ENCODE results near the gene STK32A.

The STK32A gene

DNA sequence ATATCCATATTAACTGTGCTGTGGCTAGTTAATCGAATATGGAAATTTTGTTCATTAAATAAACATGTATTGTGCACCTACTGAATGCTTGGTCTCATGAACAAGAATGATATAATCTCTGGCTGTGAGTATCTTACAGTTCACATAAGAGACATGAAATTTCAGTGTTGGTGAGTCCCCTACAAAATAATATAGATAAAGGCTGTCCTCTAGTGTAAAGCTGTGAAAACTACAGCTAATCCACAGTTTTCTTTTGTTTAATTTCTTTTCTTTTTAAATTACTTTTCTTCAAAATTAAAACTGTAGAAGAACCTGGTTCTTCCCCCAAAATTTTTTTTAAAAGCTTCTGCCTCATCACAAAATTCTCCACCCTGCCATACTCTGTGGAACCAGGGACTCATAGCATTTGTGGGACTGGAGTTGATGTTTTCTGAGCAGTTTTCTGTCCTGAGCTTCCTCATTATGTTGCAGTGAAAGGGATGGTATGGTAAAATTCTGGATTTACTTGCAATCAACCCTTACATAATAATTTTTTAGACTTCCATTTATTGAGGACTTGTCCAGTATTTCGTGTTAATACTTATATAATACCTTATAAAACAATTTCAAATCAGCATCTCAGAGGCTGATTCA, 135.0 kb downstream of the STK32A start:
- Histone ChIP-seq H3K4me3 (ENCODE audit: low read length, poor library complexity, severe bottlenecking) (no peak overlapping the region), H3K79me2 (ENCODE audit: insufficient read depth, low read length) (no peaks in the 10 kb centered on the region), H4K20me1 (ENCODE audit: insufficient read depth, low read length, poor library complexity, severe bottlenecking) (no peaks in the 10 kb centered on the region), H3K4me2 (ENCODE audit: low read depth, low read length, poor library complexity, severe bottlenecking) (no peak overlapping the region), H3K36me3 (ENCODE audit: insufficient read depth, low read length) (no peaks in the 10 kb centered on the region), H3K4me1 (ENCODE audit: insufficient read depth, low read length, poor library complexity, severe bottlenecking) (no peaks in the 10 kb centered on the region), H3K9me2 (replicated peaks; ENCODE audit: low read depth, low read length) (no peaks in the 10 kb centered on the region), H3K27me3 (ENCODE audit: insufficient read depth, low read length, poor library complexity, severe bottlenecking) (no peaks in the 10 kb centered on the region), H3K9ac (ENCODE audit: low read depth, low read length, poor library complexity, severe bottlenecking) (no peak overlapping the region), H3K9me3 (ENCODE audit: insufficient read depth, low read depth, low read length) (no peaks in the 10 kb centered on the region), H3F3A (ENCODE audit: low read depth) (no peaks in the 10 kb centered on the region), H2AFZ (ENCODE audit: low read length) (0 out of 2 replicates have a peak overlapping the region, but pooled peaks have one; percentile 52)
- no peak for TF ChIP-seq EZH2phosphoT487 (IDR thresholded peaks at IDR 0.05; ENCODE audit: borderline replicate concordance)
- TF ChIP-seq, protein P1, sequence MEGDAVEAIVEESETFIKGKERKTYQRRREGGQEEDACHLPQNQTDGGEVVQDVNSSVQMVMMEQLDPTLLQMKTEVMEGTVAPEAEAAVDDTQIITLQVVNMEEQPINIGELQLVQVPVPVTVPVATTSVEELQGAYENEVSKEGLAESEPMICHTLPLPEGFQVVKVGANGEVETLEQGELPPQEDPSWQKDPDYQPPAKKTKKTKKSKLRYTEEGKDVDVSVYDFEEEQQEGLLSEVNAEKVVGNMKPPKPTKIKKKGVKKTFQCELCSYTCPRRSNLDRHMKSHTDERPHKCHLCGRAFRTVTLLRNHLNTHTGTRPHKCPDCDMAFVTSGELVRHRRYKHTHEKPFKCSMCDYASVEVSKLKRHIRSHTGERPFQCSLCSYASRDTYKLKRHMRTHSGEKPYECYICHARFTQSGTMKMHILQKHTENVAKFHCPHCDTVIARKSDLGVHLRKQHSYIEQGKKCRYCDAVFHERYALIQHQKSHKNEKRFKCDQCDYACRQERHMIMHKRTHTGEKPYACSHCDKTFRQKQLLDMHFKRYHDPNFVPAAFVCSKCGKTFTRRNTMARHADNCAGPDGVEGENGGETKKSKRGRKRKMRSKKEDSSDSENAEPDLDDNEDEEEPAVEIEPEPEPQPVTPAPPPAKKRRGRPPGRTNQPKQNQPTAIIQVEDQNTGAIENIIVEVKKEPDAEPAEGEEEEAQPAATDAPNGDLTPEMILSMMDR (conservative IDR thresholded peaks at IDR 0.05; ENCODE audit: low read length): peak; percentile 56

DNA sequence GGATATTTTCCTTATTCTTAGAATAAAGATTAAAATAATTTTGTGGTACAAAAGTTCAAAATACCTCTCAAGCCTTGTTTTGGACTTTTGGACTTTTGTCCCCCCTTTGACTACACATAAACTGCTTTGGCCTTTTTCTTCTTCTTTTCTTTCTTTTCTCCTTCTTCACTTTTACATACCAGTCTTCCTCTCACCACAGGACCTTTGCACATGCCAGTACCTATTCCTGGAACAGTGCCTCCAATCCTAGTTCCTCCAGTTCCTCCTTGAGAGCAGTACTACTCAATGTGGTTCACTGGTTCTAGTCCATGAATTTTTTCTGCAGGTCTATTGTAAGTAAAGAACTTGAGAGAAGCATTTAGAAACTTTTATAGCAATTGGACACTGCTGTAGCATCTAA, 136.5 kb downstream of the STK32A start:
- Histone ChIP-seq H3K4me1 (ENCODE audit: insufficient read depth, low read length, poor library complexity, severe bottlenecking) (no peaks in the 10 kb centered on the region), H3K27me3 (ENCODE audit: insufficient read depth, low read length, poor library complexity, severe bottlenecking) (no peaks in the 10 kb centered on the region), H3K9ac (ENCODE audit: low read depth, low read length, poor library complexity, severe bottlenecking) (no peak overlapping the region), H3K9me2 (replicated peaks; ENCODE audit: low read depth, low read length) (no peaks in the 10 kb centered on the region), H3F3A (ENCODE audit: low read depth) (no peaks in the 10 kb centered on the region), H4K20me1 (ENCODE audit: insufficient read depth, low read length, poor library complexity, severe bottlenecking) (no peaks in the 10 kb centered on the region), H3K4me2 (ENCODE audit: low read depth, low read length, poor library complexity, severe bottlenecking) (no peak overlapping the region), H3K79me2 (ENCODE audit: insufficient read depth, low read length) (no peaks in the 10 kb centered on the region), H3K4me3 (ENCODE audit: low read length, poor library complexity, severe bottlenecking) (no peak overlapping the region), H3K9me3 (ENCODE audit: insufficient read depth, low read depth, low read length) (no peaks in the 10 kb centered on the region), H3K36me3 (ENCODE audit: insufficient read depth, low read length) (no peaks in the 10 kb centered on the region), H2AFZ (ENCODE audit: low read length) (no peak overlapping the region)
- TF ChIP-seq, protein P1 (conservative IDR thresholded peaks at IDR 0.05; ENCODE audit: low read length): no peak
- TF ChIP-seq EZH2phosphoT487 (IDR thresholded peaks at IDR 0.05; ENCODE audit: borderline replicate concordance): no peak

DNA sequence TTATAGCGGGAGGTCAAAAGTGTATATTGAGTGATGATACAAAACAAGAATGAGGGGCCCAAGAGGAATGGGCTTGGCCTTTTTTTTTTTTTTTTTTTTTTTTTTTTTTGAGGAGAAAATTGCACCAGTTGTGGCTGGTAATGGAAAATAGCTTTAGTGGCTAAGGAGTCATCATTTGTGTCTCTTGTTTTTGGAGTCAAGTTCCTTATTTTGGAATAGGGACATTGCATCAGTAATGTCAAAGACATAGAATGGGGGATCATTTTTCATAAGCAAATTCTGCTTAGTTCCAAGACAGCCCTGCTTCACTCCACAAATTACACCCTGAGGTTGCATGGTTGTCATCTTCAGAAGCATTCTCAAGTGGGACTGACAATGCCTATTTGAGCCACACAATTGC, 137.4 kb downstream of the STK32A start:
- H4K20me1 ChIP-seq (ENCODE audit: insufficient read depth, low read length, poor library complexity, severe bottlenecking): no peaks in the 10 kb centered on the region
- TF ChIP-seq, protein P1 (conservative IDR thresholded peaks at IDR 0.05; ENCODE audit: low read length): no peak
- TF ChIP-seq EZH2phosphoT487 (IDR thresholded peaks at IDR 0.05; ENCODE audit: borderline replicate concordance): no peak
- no peak overlapping the region for H3K4me3 ChIP-seq (ENCODE audit: low read length, poor library complexity, severe bottlenecking)
- H3K79me2 ChIP-seq (ENCODE audit: insufficient read depth, low read length): no peaks in the 10 kb centered on the region
- no peaks in the 10 kb centered on the region for H3K9me3 ChIP-seq (ENCODE audit: insufficient read depth, low read depth, low read length)
- no peak overlapping the region for H2AFZ ChIP-seq (ENCODE audit: low read length)
- no peaks in the 10 kb centered on the region for H3K27me3 ChIP-seq (ENCODE audit: insufficient read depth, low read length, poor library complexity, severe bottlenecking)
- no peaks in the 10 kb centered on the region for H3K36me3 ChIP-seq (ENCODE audit: insufficient read depth, low read length)
- no peak overlapping the region for H3K4me2 ChIP-seq (ENCODE audit: low read depth, low read length, poor library complexity, severe bottlenecking)
- H3K9ac ChIP-seq (ENCODE audit: low read depth, low read length, poor library complexity, severe bottlenecking): no peak overlapping the region
- no peaks in the 10 kb centered on the region for H3K4me1 ChIP-seq (ENCODE audit: insufficient read depth, low read length, poor library complexity, severe bottlenecking)
- H3F3A ChIP-seq (ENCODE audit: low read depth): no peaks in the 10 kb centered on the region
- H3K9me2 ChIP-seq (replicated peaks; ENCODE audit: low read depth, low read length): no peaks in the 10 kb centered on the region

Measured in Loucy (cell line).